GM18517 (cell line): ENCODE data around the gene CRYL1.

ENCODE experiments used
- ATAC-seq: cut with Tn5 transposase; IDR thresholded peaks from one replicate; pipeline ENCODE4 v1.9.1; 2021; ENCODE audit warnings: mild to moderate bottlenecking, moderate library complexity; ENCODE audit not compliant: unreplicated experiment

Gene CRYL1

GRCh38 chr13:20403826-20404225 lies 121.8 kb downstream of the CRYL1 start:
- no peak for ATAC-seq

GRCh38 chr13:20402881-20403280 lies 122.8 kb downstream of the CRYL1 start:
- no peak for ATAC-seq

GRCh38 chr13:20401931-20402856 lies 123.5 kb downstream of the CRYL1 start:
- ATAC-seq: no peak

GRCh38 chr13:20401531-20401930 lies 124.1 kb downstream of the CRYL1 start:
- no peak for ATAC-seq

- ATAC-seq: no peak
Observed at GRCh38 chr13:20400774-20401173, 124.9 kb downstream of the CRYL1 start.

- no peak for ATAC-seq
Observed at GRCh38 chr13:20399961-20400360, 125.7 kb downstream of the CRYL1 start.

- ATAC-seq: no peak
Observed at GRCh38 chr13:20399515-20399914, 126.1 kb downstream of the CRYL1 start.

- no peak for ATAC-seq
Observed at GRCh38 chr13:20398459-20398858, 127.2 kb downstream of the CRYL1 start.

GRCh38 chr13:20397896-20398295 lies 127.8 kb downstream of the CRYL1 start:
- no peak for ATAC-seq

GRCh38 chr13:20395061-20395916 lies 130.4 kb downstream of the CRYL1 start:
- no peak for ATAC-seq

- ATAC-seq: no peak
Observed at GRCh38 chr13:20394506-20394905, 131.2 kb downstream of the CRYL1 start.

- no peak for ATAC-seq
Observed at GRCh38 chr13:20394169-20394501, 131.5 kb downstream of the CRYL1 start.

- no peak for ATAC-seq
Observed at GRCh38 chr13:20393273-20394168, 132.1 kb downstream of the CRYL1 start.

- no peak for ATAC-seq
Observed at GRCh38 chr13:20392530-20392929, 133.1 kb downstream of the CRYL1 start.

GRCh38 chr13:20391597-20392452 lies 133.8 kb downstream of the CRYL1 start:
- ATAC-seq: no peak

GRCh38 chr13:20390526-20391175 lies 135.0 kb downstream of the CRYL1 start:
- ATAC-seq: no peak

GRCh38 chr13:20389696-20390525 lies 135.7 kb downstream of the CRYL1 start:
- no peak for ATAC-seq

- ATAC-seq: no peak
Observed at GRCh38 chr13:20388184-20388583, 137.5 kb downstream of the CRYL1 start.
